RWPE2 (cell line): ENCODE data around the gene FILIP1.

Experiments used
- ATAC-seq: fragments of 200-7000 bp; cut with Tn5 transposase; 3 replicates; pipeline ENCODE4 v1.9.1; 2021; ENCODE audit warnings: low read depth
- DNase-seq: peaks from one replicate; pipeline ENCODE4 v3.0.0-alpha.2; 2020; ENCODE audit warnings: low spot score
- H3K27ac ChIP-seq: fragments of 450-650 bp; 2 replicates; pipeline ENCODE4 v1.5.1; 2017; ENCODE audit warnings: mild to moderate bottlenecking; ENCODE audit not compliant: poor library complexity, severe bottlenecking
- H3K27me3 ChIP-seq: fragments of 250-450 bp; sonication (Bioruptor Pico); 2 replicates; pipeline ENCODE4 v1.5.1; 2021; ENCODE audit warnings: mild to moderate bottlenecking, moderate library complexity; ENCODE audit not compliant: insufficient read depth, poor library complexity, severe bottlenecking
- H3K36me3 ChIP-seq: fragments of 250-450 bp; sonication (Bioruptor Pico); 2 replicates; pipeline ENCODE4 v1.5.1; 2020; ENCODE audit warnings: low read depth, mild to moderate bottlenecking, moderate library complexity
- H3K4me1 ChIP-seq: fragments of 250-450 bp; sonication (Bioruptor Pico); 2 replicates; pipeline ENCODE4 v1.5.1; 2021; ENCODE audit warnings: mild to moderate bottlenecking, moderate library complexity; ENCODE audit not compliant: insufficient read depth, poor library complexity, severe bottlenecking
- H3K4me3 ChIP-seq: fragments of 250-450 bp; sonication (Bioruptor Pico); 2 replicates; pipeline ENCODE4 v1.5.1; 2021; ENCODE audit warnings: mild to moderate bottlenecking, moderate library complexity; ENCODE audit not compliant: severe bottlenecking
- H3K9me3 ChIP-seq: fragments of 250-450 bp; sonication (Bioruptor Pico); 2 replicates; pipeline ENCODE4 v1.5.1; 2021; ENCODE audit warnings: mild to moderate bottlenecking, moderate library complexity; ENCODE audit not compliant: severe bottlenecking
- TF ChIP-seq, protein P1 (sequence below): fragments of 450-650 bp; IDR thresholded peaks from one replicate; pipeline ENCODE4 v1.5.1; 2017; ENCODE audit warnings: mild to moderate bottlenecking, moderate library complexity; ENCODE audit not compliant: poor library complexity, severe bottlenecking

Gene FILIP1

DNA sequence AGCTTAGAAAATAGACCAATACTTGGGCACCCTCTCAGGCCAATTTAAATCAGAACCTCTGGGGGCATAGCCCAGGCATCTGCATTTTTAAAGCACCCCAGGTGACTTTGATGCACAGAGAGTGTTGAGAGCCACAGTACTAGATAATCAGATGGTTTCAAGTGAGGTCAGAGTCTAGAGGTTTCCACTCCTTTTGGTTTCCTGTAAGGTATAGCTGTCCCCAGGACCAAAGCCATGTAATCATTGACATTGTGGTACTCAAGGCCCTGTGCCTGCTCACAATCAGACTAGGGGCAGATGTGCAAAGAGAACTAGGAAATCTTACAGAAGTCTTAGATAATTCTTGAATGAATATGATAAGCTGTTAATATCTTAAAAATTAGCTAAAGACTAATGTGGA lies 9.1 kb downstream of the FILIP1 start:
- no peaks in the 10 kb centered on the region for H3K36me3 ChIP-seq
- no peak overlapping the region for H3K27ac ChIP-seq
- no peaks in the 10 kb centered on the region for H3K4me1 ChIP-seq
- H3K27me3 ChIP-seq = peaks cover 9% of the 10 kb centered on the region
- no peak overlapping the region for H3K4me3 ChIP-seq
- TF ChIP-seq, protein P1, sequence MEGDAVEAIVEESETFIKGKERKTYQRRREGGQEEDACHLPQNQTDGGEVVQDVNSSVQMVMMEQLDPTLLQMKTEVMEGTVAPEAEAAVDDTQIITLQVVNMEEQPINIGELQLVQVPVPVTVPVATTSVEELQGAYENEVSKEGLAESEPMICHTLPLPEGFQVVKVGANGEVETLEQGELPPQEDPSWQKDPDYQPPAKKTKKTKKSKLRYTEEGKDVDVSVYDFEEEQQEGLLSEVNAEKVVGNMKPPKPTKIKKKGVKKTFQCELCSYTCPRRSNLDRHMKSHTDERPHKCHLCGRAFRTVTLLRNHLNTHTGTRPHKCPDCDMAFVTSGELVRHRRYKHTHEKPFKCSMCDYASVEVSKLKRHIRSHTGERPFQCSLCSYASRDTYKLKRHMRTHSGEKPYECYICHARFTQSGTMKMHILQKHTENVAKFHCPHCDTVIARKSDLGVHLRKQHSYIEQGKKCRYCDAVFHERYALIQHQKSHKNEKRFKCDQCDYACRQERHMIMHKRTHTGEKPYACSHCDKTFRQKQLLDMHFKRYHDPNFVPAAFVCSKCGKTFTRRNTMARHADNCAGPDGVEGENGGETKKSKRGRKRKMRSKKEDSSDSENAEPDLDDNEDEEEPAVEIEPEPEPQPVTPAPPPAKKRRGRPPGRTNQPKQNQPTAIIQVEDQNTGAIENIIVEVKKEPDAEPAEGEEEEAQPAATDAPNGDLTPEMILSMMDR = no peak
- H3K9me3 ChIP-seq = no peaks in the 10 kb centered on the region
- ATAC-seq (no peak), DNase-seq (no peak)

DNA sequence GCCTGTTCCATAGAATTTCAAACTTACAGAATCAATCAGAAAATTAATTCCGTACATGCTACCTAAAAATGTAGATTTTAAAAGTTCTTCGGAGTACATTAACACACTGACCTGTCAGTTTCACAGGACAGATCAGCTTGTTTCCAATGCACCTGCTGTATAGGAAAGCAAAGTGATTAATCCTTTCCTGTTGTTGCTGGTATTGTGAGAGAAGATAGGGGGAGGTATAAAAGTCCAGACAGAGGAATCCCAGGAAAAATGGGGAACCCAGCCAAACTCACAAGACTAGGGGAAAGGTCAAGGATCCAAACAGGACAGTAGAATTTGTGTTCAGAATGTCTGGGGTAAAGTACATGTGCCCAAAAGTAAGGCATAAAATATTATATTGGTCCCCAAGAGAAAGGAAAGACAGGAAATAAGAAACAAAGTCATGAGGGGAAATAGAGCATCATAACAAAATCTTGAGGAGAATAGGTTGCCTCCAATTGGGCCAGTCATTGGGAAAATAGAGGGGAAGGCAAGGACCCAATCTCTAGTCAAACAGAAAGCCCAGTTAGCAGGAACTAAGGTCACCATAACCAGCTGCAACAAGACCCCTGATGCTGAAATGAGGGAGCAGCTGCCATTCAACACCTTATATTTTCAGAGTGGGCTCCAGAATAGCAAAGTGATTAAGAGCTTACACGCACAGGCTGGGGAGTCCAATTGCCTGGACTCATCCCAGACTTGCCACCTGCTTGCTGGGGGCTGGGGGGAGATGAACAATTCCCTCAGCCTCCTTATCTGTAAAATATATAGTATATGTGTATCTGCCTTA lies 10.3 kb downstream of the FILIP1 start:
- TF ChIP-seq, protein P1 = no peak
- Histone ChIP-seq H3K36me3 (no peaks in the 10 kb centered on the region), H3K9me3 (no peaks in the 10 kb centered on the region), H3K4me1 (no peaks in the 10 kb centered on the region), H3K27ac (no peak overlapping the region), H3K4me3 (no peak overlapping the region), H3K27me3 (peaks cover 6% of the 10 kb centered on the region)
- no peak for DNase-seq
- ATAC-seq = no peak

GRCh38 chr6:75481936-75482593 lies 11.5 kb downstream of the FILIP1 start:
- Histone ChIP-seq H3K27me3 (no peaks in the 10 kb centered on the region), H3K9me3 (no peaks in the 10 kb centered on the region), H3K36me3 (no peaks in the 10 kb centered on the region), H3K4me3 (no peak overlapping the region), H3K27ac (no peak overlapping the region), H3K4me1 (no peaks in the 10 kb centered on the region)
- TF ChIP-seq, protein P1 = no peak
- ATAC-seq (no peak), DNase-seq (no peak)

GRCh38 chr6:75481394-75481793 lies 12.2 kb downstream of the FILIP1 start:
- ATAC-seq = 0 out of 3 replicates have a peak, but pooled peaks have one; percentile 25
- no peaks in the 10 kb centered on the region for H3K9me3 ChIP-seq

More at GRCh38 chr6:75481394-75481793, 12.2 kb downstream of the FILIP1 start:
- H3K27ac ChIP-seq = no peak overlapping the region
- H3K36me3 ChIP-seq = no peaks in the 10 kb centered on the region
- no peak for DNase-seq
- TF ChIP-seq, protein P1 = no peak
- no peaks in the 10 kb centered on the region for H3K27me3 ChIP-seq
- H3K4me1 ChIP-seq = no peaks in the 10 kb centered on the region
- H3K4me3 ChIP-seq = no peak overlapping the region
